Stimulated activated naive CD8-positive, alpha-beta T cell treated with anti-CD3 and anti-CD28 coated beads, Interleukin-15, Interleukin-2, amounts not matched to agents 100 U/mL and 50 U/mL, for 24 hours (primary cell): ENCODE results near the gene OXSR1.
"Not testable (repeated sequence)": the region's sequence is repeated elsewhere in the genome, so short reads cannot be mapped to it uniquely, and the experiment has no call there.

ENCODE experiments used
- ATAC-seq: fragments of 150-1000 bp; cut with Tn5 transposase; one replicate; pipeline ENCODE4 v1.10.0; 2021
- DNase-seq: peaks from one replicate; pipeline ENCODE4 v3.0.0; 2021

Gene OXSR1

DNA sequence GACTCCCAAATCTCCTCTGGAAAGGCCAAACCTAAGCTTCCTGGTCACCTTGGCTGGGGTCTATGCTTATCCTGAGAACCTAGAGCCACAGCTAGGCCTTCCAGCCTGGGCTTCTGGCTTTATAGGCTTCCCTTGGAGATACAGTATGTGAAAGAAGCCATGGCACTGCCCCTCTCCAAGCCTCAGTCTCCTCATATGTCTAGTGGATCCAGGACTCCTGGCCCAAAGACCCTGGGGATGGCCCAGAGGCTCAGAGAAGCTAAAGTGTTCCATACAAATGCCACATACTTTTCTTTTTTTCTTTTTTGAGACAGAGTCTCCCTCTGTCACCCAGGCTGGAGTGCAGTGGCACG is 37.1 kb upstream of the OXSR1 start:
- no peak for DNase-seq
- no peak for ATAC-seq

GRCh38 chr3:38129058-38129457 is 36.3 kb upstream of the OXSR1 start:
- DNase-seq = peak; percentile 1
- no peak for ATAC-seq

DNA sequence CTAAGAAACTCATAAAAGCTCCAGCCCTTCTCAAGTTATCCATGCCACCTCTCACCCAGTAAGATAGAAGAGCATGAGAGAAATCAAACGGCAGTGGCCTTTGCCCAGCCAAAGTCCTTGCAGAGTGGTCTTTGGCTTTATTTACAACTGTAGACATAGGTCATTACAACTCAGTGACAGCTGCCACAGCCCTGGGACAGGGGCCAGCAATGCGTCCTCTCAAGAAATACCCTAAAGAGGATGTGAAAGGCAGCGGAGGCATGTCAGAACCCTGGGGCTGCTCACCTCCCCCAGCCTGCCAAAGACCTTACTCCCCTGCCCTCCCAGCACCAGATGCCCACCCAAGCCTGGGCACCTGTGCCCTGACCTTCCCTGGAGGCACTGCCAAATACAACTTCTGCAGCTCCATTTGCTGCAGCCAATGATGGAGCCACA is 34.7 kb upstream of the OXSR1 start:
- no peak for ATAC-seq
- no peak for DNase-seq

DNA sequence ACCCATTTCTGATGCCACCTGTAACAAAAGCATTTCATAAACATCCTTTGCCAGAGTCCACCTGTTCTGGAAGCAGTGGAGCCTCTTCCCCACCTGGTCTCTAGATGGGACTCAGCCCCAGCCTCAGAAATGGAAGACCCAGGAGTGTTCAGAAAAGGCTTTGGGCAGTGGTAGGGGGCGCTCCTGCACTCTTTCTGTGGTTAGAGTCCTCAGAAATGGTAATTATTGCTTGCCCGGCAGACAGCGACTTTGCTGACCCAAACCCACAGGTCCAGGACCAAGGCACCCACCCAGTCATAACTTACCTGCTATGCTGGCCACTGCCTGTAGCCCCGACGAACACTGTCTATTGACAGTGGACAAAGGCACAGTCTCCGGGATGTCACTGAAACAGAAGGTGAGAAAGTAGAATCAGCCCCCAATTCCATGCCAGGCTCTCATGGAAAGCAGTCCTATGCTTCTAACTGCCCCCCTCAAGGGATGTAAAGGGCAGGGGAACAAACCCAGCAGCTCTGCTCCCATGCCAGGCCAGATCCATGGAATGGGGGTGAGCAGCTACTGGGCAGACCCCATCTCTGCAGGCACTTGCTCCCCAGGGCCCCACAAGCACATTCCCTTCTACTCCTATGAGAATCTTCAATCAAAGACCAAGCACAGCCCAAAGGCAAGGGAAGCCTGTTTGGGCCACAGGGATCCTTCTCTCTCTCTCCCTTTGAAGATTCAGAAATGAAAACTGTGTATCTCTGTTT is 33.5 kb upstream of the OXSR1 start:
- ATAC-seq = no peak
- peak; percentile 49 for DNase-seq

DNA sequence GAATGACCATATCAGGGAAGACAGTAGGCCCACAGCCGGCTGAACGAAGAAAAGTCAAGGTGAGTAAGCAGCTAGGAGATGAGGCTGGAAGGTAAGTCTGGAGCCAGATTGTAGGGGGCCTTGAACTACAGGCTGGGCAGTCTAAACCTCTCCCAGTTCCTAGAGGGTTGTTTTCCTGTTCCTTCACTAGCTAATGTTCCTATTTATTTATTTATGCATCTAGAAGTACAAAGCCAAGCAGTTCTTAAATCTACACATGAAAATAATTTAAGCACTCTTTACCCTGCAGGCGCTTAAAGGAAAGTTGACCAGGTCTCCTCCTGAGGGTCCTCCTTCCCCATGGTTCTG is 32.2 kb upstream of the OXSR1 start:
- ATAC-seq (no peak), DNase-seq (no peak)

GRCh38 chr3:38133557-38134405 is 31.6 kb upstream of the OXSR1 start:
- DNase-seq (no peak), ATAC-seq (no peak)

- not testable (repeated sequence) for ATAC-seq, DNase-seq
Measured at GRCh38 chr3:38134517-38135143, 30.7 kb upstream of the OXSR1 start.

DNA sequence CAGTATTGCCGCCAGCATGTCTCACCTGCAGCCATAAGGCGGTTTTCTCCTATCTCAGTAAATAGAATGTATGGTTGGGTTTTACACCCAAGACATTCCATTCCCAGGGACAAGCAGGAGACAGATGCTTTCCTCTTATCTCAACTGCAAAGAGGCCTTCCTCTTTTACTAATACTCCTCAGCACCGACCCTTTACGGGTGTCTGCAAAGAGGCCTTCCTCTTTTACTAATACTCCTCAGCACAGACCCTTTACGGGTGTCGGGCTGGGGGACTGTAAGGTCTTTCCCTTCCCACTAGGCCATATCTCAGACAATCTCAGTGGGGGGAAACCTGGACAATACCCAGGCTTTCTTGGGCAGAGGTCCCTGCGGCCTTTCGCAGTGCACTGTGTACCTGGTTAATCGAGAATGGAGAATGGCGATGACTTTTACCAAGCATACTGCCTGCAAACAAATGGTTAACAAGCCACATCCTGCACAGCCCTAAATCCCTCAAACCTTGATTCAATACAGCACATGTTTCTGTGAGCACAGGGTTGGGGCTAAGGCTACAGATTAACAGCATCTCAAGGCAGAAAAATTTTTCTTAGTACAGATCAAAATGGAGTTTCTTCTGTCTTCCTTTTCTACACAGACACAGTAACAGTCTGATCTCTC is 29.6 kb upstream of the OXSR1 start:
- DNase-seq, ATAC-seq: not testable (repeated sequence)

- ATAC-seq (no peak), DNase-seq (peak; percentile 50)
Measured at GRCh38 chr3:38136393-38136776, 29.0 kb upstream of the OXSR1 start.

DNA sequence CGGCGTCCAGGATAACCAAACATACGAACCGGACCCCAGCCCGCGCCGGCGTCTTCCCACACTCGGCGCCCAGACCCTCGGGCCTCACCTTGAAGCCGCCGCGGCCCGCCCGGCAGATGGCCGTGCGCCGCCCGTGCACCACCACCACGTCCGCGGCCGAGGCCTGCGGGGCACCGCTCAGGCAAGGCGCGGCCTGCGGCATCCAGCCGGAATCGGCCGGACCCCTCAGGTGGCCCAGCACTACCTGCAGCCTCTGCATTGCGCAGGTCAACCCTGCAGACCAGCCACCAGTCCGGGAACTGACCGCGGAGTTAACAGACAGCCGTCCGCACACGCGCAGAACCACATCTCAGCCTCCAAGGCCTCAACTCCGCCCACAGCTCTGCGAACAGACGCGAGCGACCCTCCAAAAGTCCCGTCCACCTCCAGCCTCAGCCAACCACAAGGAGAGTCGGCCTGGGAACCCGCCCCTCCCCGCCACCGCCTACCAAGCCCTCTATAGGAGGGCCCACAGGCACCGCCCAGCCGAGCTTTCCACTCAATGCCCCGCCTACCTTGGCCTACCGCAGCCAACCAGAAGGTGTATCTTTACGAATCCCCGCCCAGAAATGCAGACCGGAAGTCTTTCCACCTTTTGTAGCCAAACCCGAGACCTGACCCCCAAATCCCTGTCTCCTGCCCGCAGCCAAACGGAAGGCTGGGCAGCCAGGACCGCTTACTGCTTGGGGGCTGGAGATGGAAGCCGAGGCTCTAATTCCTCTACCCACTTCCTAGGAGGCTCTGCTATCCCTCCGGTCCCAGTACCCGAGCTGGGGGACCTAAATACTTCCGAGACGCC is 28.3 kb upstream of the OXSR1 start, which contains the start of gene ACAA1:
Gene ACAA1 (minus strand): TSS at position 351 of the 838 bp plus-strand sequence. CDS start 92 bp downstream, at position 259.
- peak; percentile 98 for DNase-seq
- peak; percentile 94 for ATAC-seq

DNA sequence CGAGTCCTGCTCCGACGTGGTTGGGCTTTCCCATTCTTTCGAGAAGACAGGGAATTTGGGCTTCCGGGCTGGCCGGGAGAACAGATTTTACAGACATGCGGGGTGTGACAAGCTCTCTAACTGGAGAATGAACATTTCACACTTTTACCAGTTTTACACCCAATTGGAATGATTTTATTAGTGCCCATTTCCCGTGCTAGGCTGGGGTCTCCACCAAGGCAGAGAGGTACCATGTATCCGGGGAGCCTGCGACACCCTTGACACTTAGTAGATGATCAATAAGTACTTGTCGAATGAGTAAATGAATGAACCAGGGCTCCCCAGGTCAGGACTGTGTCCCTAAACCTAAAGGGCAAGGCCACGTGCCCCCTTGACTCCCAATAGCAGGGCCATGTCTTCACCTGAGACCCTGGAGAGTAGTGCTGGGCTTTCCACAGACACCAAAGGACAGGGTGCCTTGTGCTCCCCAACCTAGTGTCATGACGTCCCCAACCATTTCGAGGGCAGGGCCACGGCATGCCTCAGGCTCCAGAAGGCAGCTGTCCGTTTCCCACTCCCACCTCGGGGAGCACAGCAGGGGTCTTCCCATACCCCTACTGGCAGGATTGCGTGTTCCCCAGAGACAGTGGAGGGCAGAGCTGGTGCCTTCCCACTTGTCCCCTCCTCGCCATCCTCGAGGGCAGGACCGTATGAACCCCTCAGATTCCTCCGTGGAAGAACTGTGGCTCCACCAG is 27.6 kb upstream of the OXSR1 start:
- DNase-seq (peak; percentile 42), ATAC-seq (no peak)

DNA sequence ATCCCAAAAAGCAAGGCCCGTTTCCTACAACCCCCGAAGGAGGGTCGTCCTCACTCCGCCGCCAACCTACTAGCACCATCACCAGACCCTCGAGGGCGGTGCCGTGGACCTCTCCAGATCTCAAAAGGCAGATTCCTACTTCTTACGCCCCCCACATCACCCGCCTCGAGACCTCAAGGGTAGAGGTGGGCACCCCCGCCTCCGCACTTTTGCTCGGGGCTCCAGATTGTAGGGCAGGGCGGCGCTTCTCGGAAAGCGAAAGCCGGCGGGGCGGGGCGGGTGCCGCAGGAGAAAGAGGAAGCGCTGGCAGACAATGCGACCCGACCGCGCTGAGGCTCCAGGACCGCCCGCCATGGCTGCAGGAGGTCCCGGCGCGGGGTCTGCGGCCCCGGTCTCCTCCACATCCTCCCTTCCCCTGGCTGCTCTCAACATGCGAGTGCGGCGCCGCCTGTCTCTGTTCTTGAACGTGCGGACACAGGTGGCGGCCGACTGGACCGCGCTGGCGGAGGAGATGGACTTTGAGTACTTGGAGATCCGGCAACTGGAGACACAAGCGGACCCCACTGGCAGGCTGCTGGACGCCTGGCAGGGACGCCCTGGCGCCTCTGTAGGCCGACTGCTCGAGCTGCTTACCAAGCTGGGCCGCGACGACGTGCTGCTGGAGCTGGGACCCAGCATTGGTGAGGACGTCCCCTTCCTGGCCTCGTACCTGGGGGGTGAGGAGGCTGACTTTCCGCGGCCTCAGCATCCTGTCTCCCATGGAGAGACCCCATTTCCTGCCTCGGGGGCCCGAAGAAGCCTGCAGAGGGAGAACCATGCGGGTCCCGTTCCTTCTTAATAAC is 26.8 kb upstream of the OXSR1 start, which contains the start of gene MYD88:
Gene MYD88 (plus strand): TSS at position 313 of the 842 bp plus-strand sequence. CDS start 40 bp downstream, at position 353.
- DNase-seq (peak; percentile 92), ATAC-seq (peak; percentile 58)

GRCh38 chr3:38139191-38139590 is 26.1 kb upstream of the OXSR1 start:
- no peak for DNase-seq
- no peak for ATAC-seq

DNA sequence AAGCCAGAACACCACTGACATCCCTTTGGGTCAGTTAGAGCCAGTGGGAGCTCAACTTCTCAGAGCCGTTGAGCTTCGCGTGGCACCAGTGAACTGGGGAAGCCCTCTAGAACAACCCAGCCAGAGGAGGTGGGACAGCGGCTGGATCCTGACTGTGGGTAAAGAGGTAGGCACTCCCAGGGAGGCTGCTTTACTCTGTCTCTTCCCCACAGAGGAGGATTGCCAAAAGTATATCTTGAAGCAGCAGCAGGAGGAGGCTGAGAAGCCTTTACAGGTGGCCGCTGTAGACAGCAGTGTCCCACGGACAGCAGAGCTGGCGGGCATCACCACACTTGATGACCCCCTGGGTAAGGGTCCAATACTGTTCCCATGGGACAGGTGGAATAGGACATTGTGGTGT is 25.7 kb upstream of the OXSR1 start:
- ATAC-seq (no peak), DNase-seq (no peak)

GRCh38 chr3:38140326-38141172 is 24.8 kb upstream of the OXSR1 start:
- DNase-seq (no peak), ATAC-seq (no peak)

- ATAC-seq (no peak), DNase-seq (no peak)
Measured at GRCh38 chr3:38141173-38141951, 24.0 kb upstream of the OXSR1 start.

DNA sequence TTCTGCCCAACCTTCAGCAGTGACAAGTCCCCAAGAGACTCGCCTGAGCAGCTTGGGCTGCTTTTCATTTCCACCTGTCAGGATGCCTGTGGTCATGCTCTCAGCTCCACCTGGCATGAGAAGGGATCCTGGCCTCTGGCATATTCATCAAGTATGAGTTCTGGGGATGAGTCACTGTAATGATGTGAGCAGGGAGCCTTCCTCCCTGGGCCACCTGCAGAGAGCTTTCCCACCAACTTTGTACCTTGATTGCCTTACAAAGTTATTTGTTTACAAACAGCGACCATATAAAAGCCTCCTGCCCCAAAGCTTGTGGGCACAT is 23.4 kb upstream of the OXSR1 start:
- ATAC-seq (no peak), DNase-seq (no peak)

GRCh38 chr3:38142959-38143358 is 22.4 kb upstream of the OXSR1 start:
- DNase-seq = no peak
- no peak for ATAC-seq
